GM13976 (cell line): ENCODE measurements around the gene GPC5.

Experiments
- DNase-seq: peaks from one replicate; pipeline ENCODE4 v3.0.0; 2012; ENCODE audit warnings: low spot score
- CTCF ChIP-seq: IDR thresholded peaks from 2 replicates; pipeline ENCODE4 v1.5.1; 2012; ENCODE audit warnings: borderline replicate concordance, mild to moderate bottlenecking; ENCODE audit not compliant: insufficient read depth; ENCODE audit errors: extremely low read depth, missing control alignments, control extremely low read depth
- in situ Hi-C: fragments of 300-500 bp; cut with MboI; formaldehyde crosslinking; loops from one replicate; pipeline ENCODE4 v1.12.0; 2022; ENCODE audit warnings: low sequenced_read_pairs, mixed read lengths, inconsistent platforms; ENCODE audit not compliant: unreplicated experiment

GPC5 gene

DNA sequence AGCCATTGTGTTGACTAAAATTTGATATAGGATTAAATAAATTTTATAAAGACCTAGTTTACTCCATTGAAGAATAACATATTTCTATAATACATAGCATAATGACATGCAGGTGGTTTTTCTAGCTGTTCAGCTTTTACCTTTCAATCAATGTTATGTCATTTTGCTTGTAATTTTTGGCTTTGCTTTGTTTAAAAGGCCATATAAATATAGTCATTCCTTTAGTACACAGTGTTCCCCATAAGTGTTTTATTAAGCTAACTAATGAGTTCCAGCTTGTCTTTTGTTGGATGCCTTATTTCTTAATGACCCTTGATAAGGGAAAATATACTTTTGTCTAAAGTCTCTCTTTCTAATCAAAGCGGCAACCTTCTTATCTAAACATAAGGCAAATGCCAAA lies 921.9 kb downstream of the GPC5 start:
- no peak for DNase-seq
- no peak for TF ChIP-seq CTCF
- in situ Hi-C loops = no loop called here

GRCh38 chr13:92321174-92321573 lies 922.8 kb downstream of the GPC5 start:
- DNase-seq = no peak
- no peak for TF ChIP-seq CTCF
- in situ Hi-C loops = no loop called here

- in situ Hi-C loops = no loop called here
- no peak for TF ChIP-seq CTCF
- no peak for DNase-seq
Measured at GRCh38 chr13:92345627-92346026, 947.2 kb downstream of the GPC5 start.

- no peak for DNase-seq
- no peak for TF ChIP-seq CTCF
- in situ Hi-C loops = no loop called here
Measured at GRCh38 chr13:92346046-92346445, 947.6 kb downstream of the GPC5 start.

GRCh38 chr13:92354583-92354982 lies 956.2 kb downstream of the GPC5 start:
- in situ Hi-C loops = no loop called here
- TF ChIP-seq CTCF = no peak
- no peak for DNase-seq

- TF ChIP-seq CTCF = no peak
- in situ Hi-C loops = no loop called here
- no peak for DNase-seq
Measured at GRCh38 chr13:92355213-92355612, 956.8 kb downstream of the GPC5 start.

DNA sequence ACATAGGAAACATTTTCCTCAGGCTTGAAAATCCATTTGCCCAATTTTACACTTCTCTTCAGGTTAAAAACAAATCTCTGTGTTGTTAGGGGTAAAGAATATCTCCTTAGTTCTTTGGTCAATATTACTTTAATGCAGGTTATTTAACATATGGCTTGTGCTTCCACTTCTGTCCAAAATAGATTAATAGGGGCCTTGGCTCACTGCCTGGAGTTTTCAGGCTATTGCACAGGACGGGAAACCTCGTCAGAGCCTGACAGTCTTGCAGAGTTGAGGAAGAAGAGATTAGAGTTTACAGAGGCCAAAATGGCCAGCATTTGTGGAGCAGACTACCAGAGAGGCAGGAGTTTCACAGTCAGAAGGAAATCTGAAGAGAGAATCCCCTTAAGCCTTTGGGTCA lies 964.3 kb downstream of the GPC5 start:
- in situ Hi-C loops = no loop called here
- DNase-seq = no peak
- TF ChIP-seq CTCF = no peak
